Neural crest cell (in vitro differentiated cells): ENCODE data around the gene PRPSAP1. TPM values are rescaled to one million over a fixed set of nuclear protein-coding genes. Genes with fewer than 3 reads are reported as not detected.
A peak's percentile ranks its signal among the peaks of the same experiment; 100 is the strongest.

Experiments used
- DNase-seq: peaks from one replicate; pipeline ENCODE4 v3.0.0; 2021; ENCODE audit warnings: low read depth, mixed read lengths, low spot score
- H3K27ac Mint-ChIP-seq: one replicate; pipeline ENCODE4 v1.8.0; 2021; ENCODE audit warnings: mild to moderate bottlenecking, mixed read lengths; ENCODE audit not compliant: unreplicated experiment
- H3K27me3 Mint-ChIP-seq: 2 replicates; pipeline ENCODE4 v1.8.0; 2021; ENCODE audit warnings: low read depth, mild to moderate bottlenecking, mixed read lengths
- H3K36me3 Mint-ChIP-seq: 2 replicates; pipeline ENCODE4 v1.8.0; 2021; ENCODE audit warnings: low read depth, mild to moderate bottlenecking, mixed read lengths
- H3K4me1 Mint-ChIP-seq: 2 replicates; pipeline ENCODE4 v1.8.0; 2021; ENCODE audit warnings: mixed read lengths
- H3K4me3 Mint-ChIP-seq: one replicate; pipeline ENCODE4 v1.8.0; 2021; ENCODE audit warnings: mild to moderate bottlenecking, mixed read lengths
- H3K9me3 Mint-ChIP-seq: 2 replicates; pipeline ENCODE4 v1.8.0; 2021; ENCODE audit warnings: mixed read lengths
- total RNA-seq: library from RNA; stranded (reverse); gene quantifications from 2 replicates; pipeline ENCODE4 v1.2.1, GENCODE V29; 2021
- TF ChIP-seq, protein P1 (sequence below): fragments of 200-600 bp; sonication (generic); conservative IDR thresholded peaks from 2 replicates; pipeline ENCODE4 v1.5.0; 2021; ENCODE audit warnings: antibody characterized with exemption, mild to moderate bottlenecking

Gene PRPSAP1
- total RNA-seq, 1 donor from 2014 or later: 73.6 TPM

DNA sequence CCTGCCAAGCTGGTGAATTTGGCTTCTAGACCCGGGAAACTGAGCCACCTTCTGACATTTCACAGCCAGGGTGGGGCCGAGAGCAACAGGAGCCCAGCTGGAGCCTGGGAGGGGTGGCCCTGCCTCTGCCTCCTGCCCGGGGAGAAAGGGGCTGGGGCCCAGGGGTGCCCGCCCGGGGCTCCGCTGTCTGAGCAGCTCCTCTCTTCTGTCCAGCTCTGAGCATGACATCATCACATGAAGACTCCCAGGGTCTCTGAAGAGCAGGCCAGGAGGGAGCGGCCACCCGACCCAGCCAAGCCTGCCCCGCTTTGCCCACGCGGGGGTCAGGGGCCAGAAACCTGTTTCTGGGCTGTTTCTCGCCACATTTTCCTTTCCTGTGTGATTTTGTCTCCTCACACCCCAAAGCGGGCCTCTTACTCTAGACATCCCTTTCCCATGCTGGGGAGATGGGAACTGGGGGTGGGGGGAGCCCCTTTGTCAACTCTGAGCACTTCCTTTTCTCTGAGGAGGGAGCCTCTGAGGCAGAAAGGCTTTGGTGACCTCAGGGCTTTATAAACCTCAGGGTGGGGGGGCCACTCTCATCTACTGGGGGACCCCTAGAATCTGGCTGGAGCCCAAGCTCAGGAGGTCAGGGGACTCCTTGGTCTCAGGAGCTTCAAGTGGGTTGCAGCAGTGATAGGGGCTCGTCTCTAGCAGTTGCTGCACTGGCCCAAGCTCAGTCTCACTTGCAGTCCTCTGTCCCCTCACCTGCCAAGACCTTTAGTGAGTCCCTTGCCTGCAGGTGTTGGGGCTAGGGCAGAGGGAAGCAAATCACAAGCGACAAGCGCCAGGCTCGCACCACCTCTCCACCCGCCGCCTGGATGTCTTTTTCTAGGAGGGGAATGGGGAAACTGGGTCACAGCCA lies 80.9 kb downstream of the PRPSAP1 start:
- DNase-seq: no peak
- no peak overlapping the region for H3K4me3 Mint-ChIP-seq
- TF ChIP-seq, protein P1, sequence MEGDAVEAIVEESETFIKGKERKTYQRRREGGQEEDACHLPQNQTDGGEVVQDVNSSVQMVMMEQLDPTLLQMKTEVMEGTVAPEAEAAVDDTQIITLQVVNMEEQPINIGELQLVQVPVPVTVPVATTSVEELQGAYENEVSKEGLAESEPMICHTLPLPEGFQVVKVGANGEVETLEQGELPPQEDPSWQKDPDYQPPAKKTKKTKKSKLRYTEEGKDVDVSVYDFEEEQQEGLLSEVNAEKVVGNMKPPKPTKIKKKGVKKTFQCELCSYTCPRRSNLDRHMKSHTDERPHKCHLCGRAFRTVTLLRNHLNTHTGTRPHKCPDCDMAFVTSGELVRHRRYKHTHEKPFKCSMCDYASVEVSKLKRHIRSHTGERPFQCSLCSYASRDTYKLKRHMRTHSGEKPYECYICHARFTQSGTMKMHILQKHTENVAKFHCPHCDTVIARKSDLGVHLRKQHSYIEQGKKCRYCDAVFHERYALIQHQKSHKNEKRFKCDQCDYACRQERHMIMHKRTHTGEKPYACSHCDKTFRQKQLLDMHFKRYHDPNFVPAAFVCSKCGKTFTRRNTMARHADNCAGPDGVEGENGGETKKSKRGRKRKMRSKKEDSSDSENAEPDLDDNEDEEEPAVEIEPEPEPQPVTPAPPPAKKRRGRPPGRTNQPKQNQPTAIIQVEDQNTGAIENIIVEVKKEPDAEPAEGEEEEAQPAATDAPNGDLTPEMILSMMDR: no peak
- no peak overlapping the region for H3K27ac Mint-ChIP-seq
- H3K4me1 Mint-ChIP-seq: peaks cover 21% of the 10 kb centered on the region
- H3K9me3 Mint-ChIP-seq: no peaks in the 10 kb centered on the region
- H3K27me3 Mint-ChIP-seq: no peaks in the 10 kb centered on the region
- H3K36me3 Mint-ChIP-seq: no peaks in the 10 kb centered on the region

DNA sequence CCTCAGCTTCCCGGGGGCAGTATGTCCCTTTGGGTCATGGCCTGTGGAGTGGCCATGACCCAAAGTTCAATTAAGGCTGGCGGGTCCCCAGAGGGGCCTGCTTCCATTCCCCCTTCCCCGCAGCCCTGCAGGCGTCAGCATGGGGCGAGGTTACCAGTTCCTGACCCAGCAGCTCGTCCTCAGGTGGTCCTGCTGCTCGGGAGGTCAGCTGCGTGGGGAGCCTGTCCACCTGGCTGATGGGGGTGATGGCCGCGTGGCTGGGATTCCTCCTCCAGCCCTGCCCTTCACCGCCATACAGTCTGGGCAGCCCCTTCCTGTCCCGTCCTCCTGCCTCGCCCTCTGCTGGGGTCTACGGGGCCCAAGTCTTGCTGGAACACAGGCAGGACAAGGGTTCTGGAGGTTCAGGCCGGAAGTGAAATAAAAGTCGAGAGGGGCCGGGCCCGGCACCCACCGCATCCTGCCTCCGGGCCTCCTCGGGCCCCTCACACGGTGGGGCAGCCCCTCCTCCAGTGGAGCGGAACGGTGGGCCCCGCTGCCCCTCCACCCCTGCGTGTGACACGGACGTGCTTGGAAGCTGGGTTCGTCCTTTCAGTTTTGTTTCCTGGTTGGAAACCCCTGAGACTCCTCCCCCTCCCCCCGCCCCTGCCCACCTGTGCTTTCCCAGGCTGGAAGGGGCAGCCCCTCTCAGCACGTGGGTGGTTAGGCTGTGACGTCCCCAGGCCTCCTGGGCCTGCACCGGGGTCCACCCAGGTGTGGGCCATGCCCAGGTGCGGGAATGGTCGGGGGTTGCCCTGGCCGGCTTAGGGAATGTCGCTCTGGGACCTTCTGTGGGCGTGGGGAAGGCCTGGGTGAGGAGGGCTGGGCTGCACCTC lies 81.8 kb downstream of the PRPSAP1 start:
- H3K36me3 Mint-ChIP-seq: no peaks in the 10 kb centered on the region
- no peak for DNase-seq
- H3K27ac Mint-ChIP-seq: no peak overlapping the region
- peaks cover 21% of the 10 kb centered on the region for H3K4me1 Mint-ChIP-seq
- H3K4me3 Mint-ChIP-seq: peak overlapping the region; percentile 12
- no peaks in the 10 kb centered on the region for H3K27me3 Mint-ChIP-seq
- no peaks in the 10 kb centered on the region for H3K9me3 Mint-ChIP-seq
- TF ChIP-seq, protein P1: no peak

DNA sequence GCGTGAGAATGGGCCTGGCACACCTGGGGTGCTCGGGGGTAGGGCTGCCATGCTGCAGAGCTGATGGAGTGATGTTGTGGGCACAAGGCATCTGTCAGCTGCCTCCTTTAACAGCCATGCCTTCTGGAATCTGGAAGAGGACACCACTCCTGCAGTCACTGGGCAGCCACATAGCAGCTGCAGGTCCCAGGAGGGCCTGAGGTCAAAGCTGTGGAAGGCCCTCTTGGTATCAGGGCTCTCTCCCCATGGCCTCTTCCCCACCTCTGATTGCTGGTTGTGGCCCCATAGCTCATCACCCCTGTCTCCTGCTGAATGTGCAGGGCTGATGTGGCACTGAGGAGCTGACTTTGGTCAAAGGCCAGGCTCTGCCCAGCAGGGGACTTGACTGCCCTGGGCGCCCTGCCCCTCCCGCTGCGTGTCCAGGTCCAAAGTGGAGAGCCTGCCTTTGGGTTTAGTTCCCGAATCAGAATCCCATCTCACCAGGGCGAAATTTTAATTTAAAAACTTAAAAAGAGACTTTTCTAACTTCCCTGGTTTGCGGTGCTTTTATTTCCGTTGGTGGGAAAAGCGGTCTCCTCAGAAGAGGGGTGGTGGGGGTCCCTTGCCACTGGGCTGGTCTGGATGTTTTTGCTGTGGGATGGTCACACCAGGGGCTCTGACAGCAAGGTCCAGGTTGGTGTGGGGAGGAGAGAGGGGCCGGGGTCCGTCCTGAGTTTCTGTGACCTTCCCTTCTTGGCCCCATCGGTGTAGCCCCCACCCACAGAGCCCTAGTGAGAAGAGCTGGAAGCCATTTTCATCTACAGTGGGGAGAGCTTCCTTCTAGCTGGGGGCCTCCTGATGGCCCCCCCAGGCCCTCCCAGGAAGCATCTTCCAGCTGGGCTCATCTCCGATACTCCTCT lies 82.7 kb downstream of the PRPSAP1 start:
- no peak for DNase-seq
- Mint-ChIP-seq H3K27me3 (no peaks in the 10 kb centered on the region), H3K9me3 (no peaks in the 10 kb centered on the region), H3K4me1 (peaks cover 28% of the 10 kb centered on the region), H3K27ac (peak overlapping the region; percentile 27), H3K36me3 (no peaks in the 10 kb centered on the region), H3K4me3 (peak overlapping the region; percentile 12)
- TF ChIP-seq, protein P1: no peak

DNA sequence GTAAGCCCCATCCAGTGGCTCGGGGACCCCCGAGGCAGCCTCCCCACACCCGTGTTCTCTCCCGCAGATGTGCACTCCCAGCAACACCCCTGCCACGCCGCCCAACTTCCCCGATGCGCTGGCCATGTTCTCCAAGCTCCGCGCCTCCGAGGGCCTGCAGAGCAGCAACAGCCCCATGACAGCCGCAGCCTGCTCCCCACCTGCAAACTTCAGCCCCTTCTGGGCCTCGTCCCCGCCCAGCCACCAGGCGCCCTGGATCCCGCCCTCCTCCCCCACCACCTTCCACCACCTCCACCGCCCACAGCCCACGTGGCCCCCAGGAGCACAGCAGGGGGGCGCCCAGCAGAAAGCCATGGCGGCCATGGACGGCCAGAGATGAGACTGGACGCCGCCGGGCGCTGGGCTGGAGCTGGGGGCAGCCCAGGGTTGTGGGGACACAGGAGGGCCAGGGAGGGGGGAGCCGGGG lies 83.6 kb downstream of the PRPSAP1 start:
- Mint-ChIP-seq H3K4me1 (peaks cover 28% of the 10 kb centered on the region), H3K27me3 (no peaks in the 10 kb centered on the region), H3K36me3 (no peaks in the 10 kb centered on the region), H3K9me3 (no peaks in the 10 kb centered on the region), H3K4me3 (peak overlapping the region; percentile 87), H3K27ac (no peak overlapping the region)
- DNase-seq: no peak
- TF ChIP-seq, protein P1: no peak
